Muscle layer of colon (tissue), 2 donors: ENCODE measurements around the gene SRM.
"Not testable (repeated sequence)": the region's sequence is repeated elsewhere in the genome, so short reads cannot be mapped to it uniquely, and the experiment has no call there.

Experiments
- H3K27ac ChIP-seq: one replicate; pipeline ENCODE4 v1.7.0; 2013; ENCODE audit warnings: low read depth, mild to moderate bottlenecking, low read length, moderate library complexity
- H3K27me3 ChIP-seq, 2 donors: one replicate each; pipeline ENCODE4 v1.7.0; 2013; ENCODE audit warnings: low read length in 2 of 2, mild to moderate bottlenecking in 2 of 2; ENCODE audit not compliant: insufficient read depth in 2 of 2, control insufficient read depth in 1 of 2
- H3K36me3 ChIP-seq: one replicate; pipeline ENCODE4 v1.7.0; 2013; ENCODE audit warnings: mild to moderate bottlenecking, low read length; ENCODE audit not compliant: insufficient read depth
- H3K4me1 ChIP-seq: one replicate; pipeline ENCODE4 v1.7.0; 2013; ENCODE audit warnings: mild to moderate bottlenecking, low read length; ENCODE audit not compliant: insufficient read depth
- H3K4me3 ChIP-seq, 2 donors: one replicate each; pipeline ENCODE4 v1.7.0; 2013; ENCODE audit warnings: low read length in 2 of 2, low read depth in 1 of 2, mild to moderate bottlenecking in 1 of 2, moderate library complexity in 1 of 2
- H3K9ac ChIP-seq: one replicate; pipeline ENCODE4 v1.7.0; 2013; ENCODE audit warnings: low read length
- H3K9me3 ChIP-seq: one replicate; pipeline ENCODE4 v1.7.0; 2013; ENCODE audit warnings: mild to moderate bottlenecking, low read length
- donor health status: abdominal sarcoma.
- donor health status: Adenocarcinoma of cecum.

Gene SRM

GRCh38 chr1:11078631-11079030, 18.8 kb upstream of the SRM start:
- H3K9me3 ChIP-seq: no peaks in the 10 kb centered on the region

DNA sequence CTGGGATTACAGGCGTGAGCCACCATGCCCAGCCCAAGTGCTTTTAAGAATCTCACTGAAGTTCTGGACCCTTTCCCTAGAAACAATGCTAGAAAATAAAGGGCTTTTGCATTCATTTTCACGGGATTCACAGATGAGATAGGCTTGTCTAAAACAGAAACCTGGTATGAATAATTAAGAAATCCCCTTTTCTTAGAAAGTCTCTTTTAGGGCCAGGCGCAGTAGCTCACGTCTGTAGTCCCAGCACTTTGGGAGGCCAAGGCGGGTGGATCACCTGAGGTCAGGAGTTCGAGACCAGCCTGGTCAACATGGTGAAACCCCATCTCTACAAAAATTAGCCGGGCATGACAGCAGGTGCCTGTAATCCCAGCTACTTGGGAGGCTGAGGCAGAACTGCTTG, 13.6 kb upstream of the SRM start:
- peaks cover 83% of the 10 kb centered on the region for H3K36me3 ChIP-seq
- not testable (repeated sequence) for H3K4me1 ChIP-seq, H3K9me3 ChIP-seq, H3K9ac ChIP-seq, H3K27ac ChIP-seq, H3K4me3 ChIP-seq, H3K27me3 ChIP-seq

More at GRCh38 chr1:11078631-11079030, 18.8 kb upstream of the SRM start:
- Histone ChIP-seq H3K27me3 (no peaks in the 10 kb centered on the region), H3K4me1 (no peaks in the 10 kb centered on the region), H3K4me3 (no peak overlapping the region), H3K27ac (no peak overlapping the region), H3K36me3 (peaks cover 79% of the 10 kb centered on the region), H3K9ac (no peak overlapping the region)

DNA sequence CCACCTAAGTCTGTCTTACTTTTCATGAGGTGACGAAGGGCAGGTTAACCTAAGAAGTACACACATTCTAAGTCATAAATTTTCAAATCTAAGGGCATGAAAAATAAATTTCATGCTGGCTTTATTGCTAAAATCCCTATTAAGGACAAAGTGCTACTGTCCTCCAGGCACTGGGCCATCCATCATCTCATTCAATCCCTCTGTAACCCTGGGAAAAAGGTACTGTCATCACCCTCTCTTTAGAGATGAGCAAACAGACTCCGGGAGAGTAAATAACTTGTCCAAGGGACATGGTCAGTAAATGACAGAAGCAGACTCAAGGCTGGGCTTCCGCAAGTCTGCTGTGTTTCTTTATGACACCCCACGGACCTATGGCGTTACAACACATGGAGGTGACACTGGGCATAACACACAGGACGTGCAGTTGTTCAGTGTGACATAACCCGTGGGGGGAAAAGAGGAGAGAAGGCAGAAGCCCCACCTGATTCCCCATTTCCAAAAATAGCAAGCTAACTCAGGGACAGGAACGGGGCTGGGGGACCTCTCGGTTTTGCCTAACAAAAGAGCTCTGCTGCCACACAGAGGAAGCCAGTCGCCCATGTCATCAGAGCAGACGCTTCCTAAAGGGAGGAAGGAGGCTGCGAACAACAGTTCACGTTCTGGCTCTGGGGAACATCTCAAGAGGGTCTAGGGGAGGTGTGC, 12.5 kb upstream of the SRM start:
- H3K4me3 ChIP-seq: no peak overlapping the region
- H3K27me3 ChIP-seq: no peaks in the 10 kb centered on the region
- no peaks in the 10 kb centered on the region for H3K9me3 ChIP-seq
- H3K27ac ChIP-seq: no peak overlapping the region
- H3K4me1 ChIP-seq: no peaks in the 10 kb centered on the region
- H3K36me3 ChIP-seq: peaks cover 86% of the 10 kb centered on the region
- H3K9ac ChIP-seq: no peak overlapping the region

GRCh38 chr1:11071463-11072215, 11.8 kb upstream of the SRM start:
- no peak overlapping the region for H3K9ac ChIP-seq
- no peak overlapping the region for H3K27ac ChIP-seq

DNA sequence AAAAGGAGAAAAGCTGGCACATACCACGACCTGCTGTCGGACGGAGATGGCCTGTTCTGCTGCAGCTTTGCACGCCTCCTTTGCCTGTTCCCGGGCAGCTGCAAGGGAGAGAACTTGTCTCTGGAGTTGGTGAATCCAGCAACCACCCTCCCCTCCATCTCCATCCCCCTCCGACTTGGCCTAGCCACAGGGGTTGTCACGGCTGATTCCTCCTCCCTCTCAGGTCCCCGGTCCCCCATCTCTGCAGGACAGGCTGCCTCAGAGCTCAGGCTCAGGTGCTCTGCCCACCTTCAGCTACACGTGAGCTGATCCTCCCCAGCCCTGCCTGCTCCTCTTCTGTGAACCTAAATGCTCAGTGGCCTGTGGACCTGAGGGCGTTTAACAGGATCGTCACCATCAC, 11.1 kb upstream of the SRM start:
- Histone ChIP-seq H3K27me3 (no peaks in the 10 kb centered on the region), H3K4me1 (no peaks in the 10 kb centered on the region), H3K27ac (no peak overlapping the region), H3K36me3 (peaks cover 85% of the 10 kb centered on the region), H3K9me3 (no peaks in the 10 kb centered on the region), H3K9ac (no peak overlapping the region), H3K4me3 (no peak overlapping the region)

More at GRCh38 chr1:11071463-11072215, 11.8 kb upstream of the SRM start:
- Histone ChIP-seq H3K4me1 (no peaks in the 10 kb centered on the region), H3K4me3 (no peak overlapping the region), H3K36me3 (peaks cover 83% of the 10 kb centered on the region), H3K27me3 (no peaks in the 10 kb centered on the region), H3K9me3 (no peaks in the 10 kb centered on the region)

DNA sequence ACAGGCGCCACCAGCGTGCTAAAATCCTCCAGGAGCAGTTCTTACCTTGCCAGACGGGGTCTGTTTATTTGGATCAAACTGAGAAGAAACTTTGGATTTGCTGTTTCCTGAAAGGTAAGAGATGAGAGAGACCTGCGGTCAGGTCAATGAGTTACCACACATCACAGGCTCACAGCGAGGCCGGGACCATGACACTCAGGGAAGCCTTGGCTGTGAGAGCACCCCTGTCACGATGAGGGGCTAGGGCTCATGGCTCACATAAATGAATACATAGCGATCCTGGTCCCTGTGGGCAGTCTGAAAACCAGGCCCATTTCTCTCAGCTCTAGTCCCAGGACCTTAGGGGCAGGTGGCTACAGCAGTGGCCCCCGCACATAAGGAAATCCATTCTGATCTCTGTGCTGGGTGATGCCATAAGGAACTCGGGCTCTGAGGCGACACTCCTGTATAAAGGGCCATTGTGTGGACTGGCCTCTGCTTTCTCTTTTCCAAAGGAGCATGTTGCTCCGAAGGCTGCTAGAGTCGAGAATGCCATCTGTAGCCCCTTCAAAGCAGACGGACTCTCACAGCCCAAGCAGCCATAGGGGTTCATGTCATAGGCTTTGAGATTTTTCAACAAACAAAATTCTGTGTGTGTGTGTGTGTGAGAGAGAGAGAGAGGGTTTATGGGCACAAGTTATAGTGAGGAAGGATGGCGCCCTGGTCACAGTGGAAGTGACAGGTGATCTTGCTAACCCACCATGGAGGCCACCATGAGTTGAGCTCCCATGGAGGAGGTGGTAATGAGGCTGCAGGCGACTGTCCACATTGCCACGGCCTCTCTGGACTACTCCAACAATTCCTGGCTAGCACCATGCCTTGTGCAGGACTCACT, 9.0 kb upstream of the SRM start:
- Histone ChIP-seq H3K4me3 (no peak overlapping the region), H3K36me3 (peaks cover 79% of the 10 kb centered on the region), H3K9me3 (no peaks in the 10 kb centered on the region), H3K4me1 (no peaks in the 10 kb centered on the region), H3K27me3 (no peaks in the 10 kb centered on the region), H3K27ac (no peak overlapping the region), H3K9ac (no peak overlapping the region)

DNA sequence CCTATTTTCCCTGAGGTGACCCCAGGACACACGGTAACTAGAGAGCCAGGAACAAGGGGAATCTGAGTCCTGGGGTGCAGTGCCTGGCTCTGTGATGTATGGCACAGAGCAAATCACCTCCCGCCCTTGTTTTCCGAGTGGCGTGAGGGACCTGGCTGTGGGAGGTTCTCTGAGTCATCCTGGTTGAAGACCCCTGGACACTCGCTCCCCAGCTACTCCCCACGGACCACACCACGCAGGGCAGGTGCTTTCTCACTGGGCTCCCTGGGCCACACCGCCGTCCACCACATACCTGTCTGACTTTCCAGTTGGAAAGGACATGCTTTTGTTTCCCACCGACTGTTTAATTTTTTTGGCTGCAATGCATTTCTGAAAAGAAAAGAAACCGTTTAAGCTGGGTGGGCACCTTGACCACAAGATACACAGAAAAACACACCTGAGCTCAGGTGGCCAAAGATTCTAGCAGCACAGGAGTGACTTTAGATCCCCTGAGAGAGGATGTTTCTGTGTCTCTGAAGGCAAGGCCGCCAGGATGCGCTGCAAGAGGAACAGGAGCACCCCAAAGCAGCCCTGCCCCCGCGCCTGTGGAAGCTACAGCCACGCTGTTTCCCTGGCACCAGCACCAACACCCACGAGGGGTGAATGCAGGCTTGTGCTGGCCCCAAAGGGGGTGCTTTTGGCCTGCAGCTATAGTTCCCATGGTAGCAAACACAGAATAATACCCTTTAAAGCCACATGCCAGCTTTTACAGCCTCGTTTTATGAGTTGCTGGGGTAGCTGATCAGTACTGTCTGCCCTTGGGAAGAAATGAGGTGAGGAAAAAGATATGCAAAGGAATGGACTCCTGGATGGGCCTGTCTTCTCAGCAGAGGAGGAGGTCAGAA, 8.1 kb upstream of the SRM start:
- peaks cover 77% of the 10 kb centered on the region for H3K36me3 ChIP-seq
- no peak overlapping the region for H3K4me3 ChIP-seq
- H3K4me1 ChIP-seq: no peaks in the 10 kb centered on the region
- H3K27me3 ChIP-seq: no peaks in the 10 kb centered on the region
- H3K9me3 ChIP-seq: no peaks in the 10 kb centered on the region
- H3K9ac ChIP-seq: no peak overlapping the region
- no peak overlapping the region for H3K27ac ChIP-seq

DNA sequence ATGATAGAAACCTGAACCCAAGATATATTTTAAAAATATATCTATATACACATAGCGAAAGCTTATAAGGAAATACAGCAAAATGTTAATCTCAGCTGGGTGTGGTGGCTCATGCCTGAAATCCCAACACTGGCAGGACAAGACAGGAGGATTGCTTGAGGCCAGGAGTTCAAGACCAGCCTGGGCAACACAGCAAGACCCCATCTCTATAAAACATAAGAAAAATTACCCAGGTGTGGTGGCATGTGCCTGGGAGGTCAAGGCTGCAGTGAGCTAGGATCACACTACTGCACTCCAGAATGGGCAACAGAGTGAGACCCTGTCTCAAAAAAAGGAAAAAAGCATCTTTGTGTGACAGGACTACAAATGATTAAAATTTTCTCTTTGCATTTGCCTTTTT, 6.0 kb upstream of the SRM start:
- no peak overlapping the region for H3K27ac ChIP-seq
- H3K9ac ChIP-seq: no peak overlapping the region
- H3K27me3 ChIP-seq: no peaks in the 10 kb centered on the region
- H3K9me3 ChIP-seq: no peaks in the 10 kb centered on the region
- H3K4me1 ChIP-seq: peaks cover 8% of the 10 kb centered on the region
- no peak overlapping the region for H3K4me3 ChIP-seq
- peaks cover 56% of the 10 kb centered on the region for H3K36me3 ChIP-seq

- H3K27ac ChIP-seq: no peak overlapping the region
- H3K4me3 ChIP-seq: no peak overlapping the region
- H3K36me3 ChIP-seq: peaks cover 49% of the 10 kb centered on the region
- peaks cover 10% of the 10 kb centered on the region for H3K4me1 ChIP-seq
- no peaks in the 10 kb centered on the region for H3K27me3 ChIP-seq
- no peaks in the 10 kb centered on the region for H3K9me3 ChIP-seq
- H3K9ac ChIP-seq: no peak overlapping the region
These were observed 5.1 kb upstream of the SRM start for GRCh38 chr1:11064942-11065341.

DNA sequence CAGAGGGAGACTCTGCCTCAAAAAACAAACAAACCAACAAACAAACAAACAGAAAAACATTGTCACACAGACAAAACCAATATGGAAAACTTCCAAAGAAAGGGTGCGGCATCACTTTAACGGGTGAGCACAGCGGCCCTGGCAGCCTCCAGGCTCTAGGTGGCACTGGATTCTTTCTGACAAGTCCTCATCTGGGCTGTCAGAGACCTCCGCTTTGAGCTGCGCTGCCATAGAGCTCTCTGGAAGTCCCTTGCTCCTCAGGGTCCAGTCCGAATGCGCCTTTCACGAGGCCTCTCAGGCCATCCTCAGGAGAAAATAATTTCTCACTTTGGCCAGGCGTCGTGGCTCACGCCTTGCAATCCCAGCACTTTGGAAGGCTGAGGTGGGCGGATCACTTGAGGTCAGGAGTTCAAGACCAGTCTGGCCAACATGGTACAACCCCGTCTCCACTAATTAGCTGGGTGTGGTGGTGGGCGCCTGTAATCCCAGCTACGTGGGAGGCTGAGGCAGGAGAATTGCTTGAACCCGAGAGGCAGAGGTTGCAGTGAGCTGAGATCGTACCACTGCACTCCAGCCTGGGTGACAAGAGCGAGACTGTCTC, 4.2 kb upstream of the SRM start:
- H3K27me3 ChIP-seq, H3K4me3 ChIP-seq, H3K27ac ChIP-seq, H3K9me3 ChIP-seq, H3K9ac ChIP-seq: not testable (repeated sequence)
- H3K36me3 ChIP-seq: peaks cover 40% of the 10 kb centered on the region
- H3K4me1 ChIP-seq: peaks cover 12% of the 10 kb centered on the region
